ENCODE results near the gene MAPKAP1.

DNA sequence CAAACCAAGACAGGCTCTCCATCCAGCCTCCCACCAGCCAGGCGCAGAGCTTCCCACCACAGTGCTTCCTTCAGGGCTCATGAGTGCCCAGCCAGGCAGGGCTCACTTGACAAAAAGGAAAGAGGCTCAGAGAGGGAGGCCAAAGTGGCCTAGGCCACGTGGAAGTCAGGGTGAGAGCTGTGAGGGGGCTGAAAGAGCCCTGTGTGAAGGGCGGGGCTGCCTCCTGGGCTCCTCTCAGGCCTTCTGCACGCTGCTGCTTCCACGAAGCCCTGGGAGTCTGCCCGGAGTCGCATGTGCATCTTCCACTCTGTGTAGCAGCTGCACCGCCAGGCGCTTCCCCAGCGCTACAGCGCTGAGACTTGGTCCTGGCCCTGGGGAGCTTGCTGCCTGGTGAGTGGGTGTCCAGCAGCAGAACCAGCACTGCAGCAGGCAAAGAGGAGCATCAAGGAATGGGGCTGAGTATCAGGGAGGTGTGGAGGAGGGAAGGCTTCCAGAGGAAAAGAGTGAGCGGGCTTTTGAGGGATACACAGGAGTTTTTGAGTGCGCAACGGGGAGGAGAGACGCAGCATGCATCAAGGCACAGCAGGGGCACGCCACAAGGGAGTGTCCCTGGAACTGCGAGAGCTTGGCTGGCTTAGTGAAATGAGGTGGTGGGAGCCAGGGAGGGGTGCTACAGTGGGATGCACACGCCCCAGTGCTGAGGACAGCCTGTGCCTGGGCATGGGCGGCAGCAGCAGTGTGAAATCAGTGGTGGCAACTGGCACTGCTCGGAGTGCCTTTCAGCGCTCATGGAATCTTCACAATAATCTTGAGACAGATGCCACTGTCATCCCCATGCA lies 267.4 kb downstream of the MAPKAP1 start:
- TF ChIP-seq CTCF (IDR thresholded peaks at IDR 0.05) (no peak), POLR2AphosphoS5 (IDR thresholded peaks at IDR 0.05) (no peak), EP300 (IDR thresholded peaks at IDR 0.05) (no peak), POLR2A (IDR thresholded peaks at IDR 0.05) (no peak)

All from gastroesophageal sphincter (tissue), 3 donors.